ENCODE measurements around the gene EREG. TPM values are rescaled to one million over a fixed set of nuclear protein-coding genes. Genes with fewer than 3 reads are reported as not detected.

The EREG gene
- total RNA-seq, 1 experiment from 2014 or later = 34.0 TPM

GRCh38 chr4:74331252-74331651 lies 33.7 kb upstream of the EREG start:
- no peaks in the 10 kb centered on the region for H3K27me3 Mint-ChIP-seq (ENCODE audit: insufficient read depth, unreplicated experiment)
- POLR2A ChIA-PET = no interaction called here
- no peaks in the 10 kb centered on the region for H3K36me3 Mint-ChIP-seq (ENCODE audit: insufficient read depth, unreplicated experiment)
- H3K27ac Mint-ChIP-seq (ENCODE audit: low read depth, unreplicated experiment) = no peak overlapping the region
- peaks cover 20% of the 10 kb centered on the region for H3K4me1 Mint-ChIP-seq (ENCODE audit: insufficient read depth, unreplicated experiment)
- peaks cover 13% of the 10 kb centered on the region for H3K9me3 Mint-ChIP-seq (ENCODE audit: unreplicated experiment)
- no peak for DNase-seq (ENCODE audit: unreplicated experiment)
- TF ChIP-seq CTCF (IDR thresholded peaks at IDR 0.05; ENCODE audit: unreplicated experiment) = no peak
- CTCF ChIA-PET = interaction anchor here (0.6 to 0.7 kb wide), 2 partner anchors 39 to 46 kb away, joined by 3 read pairs; no protein-coding TSS in a partner anchor
- no peak overlapping the region for H3K4me3 Mint-ChIP-seq (ENCODE audit: unreplicated experiment)
- intact Hi-C loops (cut with micrococcal nuclease) = no loop called here
- no TSS peak for BruUV-seq (replicated peaks)

GRCh38 chr4:74331944-74332343 lies 33.0 kb upstream of the EREG start:
- peaks cover 20% of the 10 kb centered on the region for H3K4me1 Mint-ChIP-seq (ENCODE audit: insufficient read depth, unreplicated experiment)
- intact Hi-C loops (cut with micrococcal nuclease) = no loop called here

GRCh38 chr4:74334636-74335035 lies 30.3 kb upstream of the EREG start:
- BruUV-seq (replicated peaks) = no TSS peak

More at GRCh38 chr4:74331944-74332343, 33.0 kb upstream of the EREG start:
- Mint-ChIP-seq H3K27ac (ENCODE audit: low read depth, unreplicated experiment) (no peak overlapping the region), H3K9me3 (ENCODE audit: unreplicated experiment) (peaks cover 13% of the 10 kb centered on the region), H3K4me3 (ENCODE audit: unreplicated experiment) (no peak overlapping the region), H3K27me3 (ENCODE audit: insufficient read depth, unreplicated experiment) (no peaks in the 10 kb centered on the region), H3K36me3 (ENCODE audit: insufficient read depth, unreplicated experiment) (no peaks in the 10 kb centered on the region)
- no peak for TF ChIP-seq CTCF (IDR thresholded peaks at IDR 0.05; ENCODE audit: unreplicated experiment)
- CTCF ChIA-PET = interaction anchor here (0.9 kb wide), 1 partner anchor 200 kb away, joined by 5 read pairs; no protein-coding TSS in a partner anchor
- POLR2A ChIA-PET = interaction anchor here (1.2 to 1.7 kb wide), 3 partner anchors 9 to 11 kb away, joined by 3 to 7 read pairs (median 6); no protein-coding TSS in a partner anchor
- BruUV-seq (replicated peaks) = no TSS peak
- no peak for DNase-seq (ENCODE audit: unreplicated experiment)

More at GRCh38 chr4:74334636-74335035, 30.3 kb upstream of the EREG start:
- DNase-seq (ENCODE audit: unreplicated experiment) = no peak
- peaks cover 5% of the 10 kb centered on the region for H3K9me3 Mint-ChIP-seq (ENCODE audit: unreplicated experiment)
- no peak overlapping the region for H3K4me3 Mint-ChIP-seq (ENCODE audit: unreplicated experiment)
- no peak overlapping the region for H3K27ac Mint-ChIP-seq (ENCODE audit: low read depth, unreplicated experiment)
- peaks cover 12% of the 10 kb centered on the region for H3K4me1 Mint-ChIP-seq (ENCODE audit: insufficient read depth, unreplicated experiment)
- no peak for TF ChIP-seq CTCF (IDR thresholded peaks at IDR 0.05; ENCODE audit: unreplicated experiment)
- ChIA-PET CTCF (interaction anchor here (0.7 to 0.8 kb wide), 2 partner anchors 13 to 100 kb away, joined by 3 to 4 read pairs; no protein-coding TSS in a partner anchor), POLR2A (no interaction called here)
- intact Hi-C loops (cut with micrococcal nuclease) = no loop called here
- H3K27me3 Mint-ChIP-seq (ENCODE audit: insufficient read depth, unreplicated experiment) = no peaks in the 10 kb centered on the region
- H3K36me3 Mint-ChIP-seq (ENCODE audit: insufficient read depth, unreplicated experiment) = no peaks in the 10 kb centered on the region
